Activated effector memory CD4-positive, alpha-beta T cell treated with Interleukin-2 at 50 U/mL for 16 hours (primary cell): ENCODE measurements around the gene SMIM7.

Experiments used
- DNase-seq: peaks from one replicate; pipeline ENCODE4 v3.0.0-alpha.2; 2020

Gene SMIM7

GRCh38 chr19:16620018-16620417 is 39.9 kb downstream of the SMIM7 start:
- DNase-seq: no peak

GRCh38 chr19:16619457-16619856 is 40.5 kb downstream of the SMIM7 start:
- no peak for DNase-seq

DNA sequence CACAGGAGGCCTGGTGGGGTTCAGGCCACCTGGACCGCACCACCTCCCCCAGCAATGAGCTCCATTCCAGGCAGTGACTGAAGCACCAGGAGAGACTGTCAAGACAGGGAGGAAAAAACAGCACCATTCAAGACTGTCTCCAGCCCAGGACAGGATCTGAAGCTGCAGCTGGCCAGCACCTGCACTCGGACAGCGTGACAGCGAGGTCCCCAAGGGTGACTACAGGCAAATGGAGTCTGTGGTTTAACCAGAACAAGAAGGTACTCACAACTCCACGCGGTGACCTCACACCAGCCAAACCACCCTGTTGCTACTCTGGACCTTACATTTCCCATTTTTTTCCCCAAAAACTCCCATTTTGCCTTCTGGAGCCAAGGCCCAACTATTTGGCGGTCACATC is 41.7 kb downstream of the SMIM7 start:
- DNase-seq: no peak

- DNase-seq: no peak
Observed at GRCh38 chr19:16615808-16616207, 44.1 kb downstream of the SMIM7 start.

DNA sequence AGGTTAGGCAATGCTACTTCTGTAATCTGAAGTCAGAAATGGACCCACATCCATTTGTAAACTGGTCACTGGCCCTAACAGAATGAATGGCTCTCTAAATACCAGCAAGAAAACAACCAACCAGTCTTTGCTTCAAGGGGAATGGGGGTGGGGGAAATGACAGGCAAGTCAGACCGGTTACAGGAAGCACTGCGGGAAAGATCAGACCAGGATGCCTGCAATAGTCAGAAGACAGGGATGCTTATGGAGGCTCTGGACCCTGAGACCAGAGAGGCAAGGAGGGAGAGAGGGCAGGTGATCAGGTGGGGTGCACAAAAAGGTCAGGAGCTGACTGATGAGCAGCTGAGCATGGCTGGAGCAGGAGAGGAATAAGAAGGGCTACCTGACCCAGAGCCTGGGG is 45.0 kb downstream of the SMIM7 start:
- no peak for DNase-seq

DNA sequence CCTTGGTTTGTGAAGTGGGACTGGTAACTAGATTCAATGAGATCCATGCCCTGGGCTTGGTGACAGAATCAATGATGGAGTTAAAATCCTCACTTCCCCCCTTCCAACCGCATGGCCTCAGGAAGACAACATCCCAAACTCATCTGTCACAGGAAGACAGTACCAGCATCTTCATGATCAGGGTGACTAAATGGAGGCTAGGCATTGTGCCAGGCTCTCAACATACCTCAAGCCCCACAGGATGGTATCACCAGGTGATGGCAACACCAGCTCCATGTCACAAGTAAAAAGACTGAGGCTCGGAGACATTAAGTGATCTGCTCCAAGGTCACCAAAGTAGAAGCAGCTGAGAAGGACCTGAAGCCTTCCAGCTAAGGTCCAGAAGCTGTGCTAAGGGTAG is 46.1 kb downstream of the SMIM7 start:
- no peak for DNase-seq

DNA sequence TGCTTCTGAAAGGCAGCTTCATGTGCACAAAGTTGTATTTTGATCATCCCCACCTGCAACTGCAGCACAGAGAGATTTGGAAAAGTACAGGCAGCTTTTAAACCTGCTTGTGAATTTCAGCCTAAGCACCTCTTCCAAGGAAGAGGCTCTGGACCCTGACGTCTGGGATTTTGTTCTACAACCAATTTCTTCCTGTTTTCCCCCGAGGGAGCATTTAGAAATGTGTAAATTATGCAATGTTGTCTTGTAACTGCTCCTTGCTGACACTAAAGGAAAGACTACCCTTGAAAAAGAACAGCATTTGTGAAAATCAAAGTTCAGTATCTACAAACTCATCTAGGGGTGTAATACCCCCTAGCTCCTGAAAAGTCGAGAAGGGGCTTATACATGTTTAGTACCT is 47.3 kb downstream of the SMIM7 start:
- DNase-seq: no peak

DNA sequence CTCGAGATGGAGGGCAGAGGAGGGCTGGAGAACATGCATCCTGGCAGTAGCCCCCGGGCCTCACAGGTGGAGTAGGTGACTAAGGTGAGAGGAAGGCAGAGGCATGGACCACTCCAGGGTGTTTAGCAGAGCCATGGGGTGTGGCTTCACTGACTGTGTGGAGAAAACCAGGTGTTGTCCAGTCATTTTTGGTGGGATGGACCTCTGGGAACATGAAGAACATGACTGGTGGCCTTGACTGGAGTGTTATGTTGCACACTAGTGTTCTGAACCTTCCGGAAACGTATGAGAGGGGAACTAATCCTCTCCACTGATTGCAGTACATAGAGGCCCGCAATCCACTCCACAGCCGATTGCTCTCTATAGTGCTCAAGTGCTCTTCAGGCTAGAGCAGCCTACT is 48.8 kb downstream of the SMIM7 start:
- DNase-seq: no peak

GRCh38 chr19:16609511-16610200 is 50.3 kb downstream of the SMIM7 start:
- DNase-seq: no peak

DNA sequence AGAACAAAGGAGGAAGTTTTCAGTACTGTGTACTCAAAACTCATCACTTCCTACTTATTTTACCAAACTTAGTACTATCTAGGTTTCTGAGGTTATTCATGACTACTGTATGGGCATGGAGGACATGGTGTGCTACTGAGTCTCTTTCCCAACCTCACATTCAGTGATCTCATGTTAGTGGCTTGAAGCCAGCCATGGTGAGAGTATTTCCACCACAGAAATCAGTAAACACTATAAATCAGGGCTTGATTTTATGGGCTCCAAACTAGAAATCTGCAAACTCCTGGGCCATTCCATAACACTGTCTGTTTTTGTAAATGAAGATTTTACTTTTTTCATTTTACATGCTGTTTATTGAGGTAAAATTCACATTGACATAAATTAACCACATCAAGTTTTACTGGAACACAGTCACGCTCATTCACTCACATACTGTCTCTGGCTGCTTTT is 51.6 kb downstream of the SMIM7 start:
- no peak for DNase-seq

DNA sequence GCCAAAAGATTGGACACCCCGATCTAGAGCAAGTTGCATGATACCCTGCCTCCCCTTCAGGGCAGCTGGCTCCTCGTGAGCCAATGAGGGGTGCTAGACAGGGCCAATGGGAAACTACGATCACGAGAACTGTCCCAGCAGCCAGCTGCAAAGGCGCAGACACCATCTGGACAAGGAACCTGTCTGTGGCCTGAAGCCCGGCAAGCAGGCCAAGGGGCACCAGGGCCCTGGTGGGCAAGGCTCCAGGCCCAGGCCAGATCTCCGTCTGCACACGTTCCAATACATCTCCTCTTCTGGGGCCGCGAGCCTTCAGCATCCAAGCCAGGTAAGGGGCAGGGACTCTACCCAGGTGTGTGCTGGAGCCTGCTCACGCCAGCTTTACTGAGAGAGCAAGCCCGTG is 52.1 kb downstream of the SMIM7 start:
- no peak for DNase-seq

GRCh38 chr19:16605553-16605994 is 54.4 kb downstream of the SMIM7 start:
- DNase-seq: no peak

DNA sequence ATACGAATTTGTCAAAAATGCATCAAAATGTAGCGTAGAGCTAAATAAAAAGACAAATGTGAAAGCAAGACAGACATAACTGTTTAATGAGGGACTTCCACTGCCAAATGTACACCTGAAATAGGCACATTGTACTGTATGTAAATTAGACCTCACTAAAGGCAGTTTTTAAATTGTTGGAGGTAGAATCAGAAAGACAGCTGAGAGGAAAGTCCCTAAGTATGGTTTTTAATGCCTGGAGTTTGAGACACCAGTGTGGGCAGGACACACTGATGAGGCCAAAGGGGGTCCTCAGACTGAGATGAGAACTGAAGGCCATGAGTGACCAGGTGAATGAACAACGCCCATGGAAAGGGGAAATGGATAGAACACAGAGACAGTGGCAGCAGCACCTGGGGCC is 54.8 kb downstream of the SMIM7 start:
- no peak for DNase-seq

GRCh38 chr19:16604615-16605014 is 55.3 kb downstream of the SMIM7 start:
- no peak for DNase-seq

DNA sequence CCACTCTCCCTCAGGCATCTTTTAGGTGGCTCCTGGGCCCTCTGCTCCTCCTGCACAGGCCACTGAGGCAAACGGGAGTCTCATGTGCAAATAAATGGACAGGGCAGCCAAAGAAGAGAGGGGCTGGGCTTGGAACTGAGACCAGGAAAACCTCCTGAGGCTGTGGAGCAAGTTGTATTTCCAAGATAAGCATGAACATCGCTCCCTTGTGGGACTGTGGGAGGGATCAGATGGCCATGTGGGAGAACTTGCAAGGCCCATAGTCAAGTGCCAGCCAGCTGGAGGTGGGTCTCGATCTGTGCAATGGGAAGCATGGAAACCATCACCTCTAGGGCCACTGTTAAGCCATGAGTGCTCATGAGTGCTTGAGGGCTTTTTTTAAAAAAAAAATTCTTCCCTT is 56.9 kb downstream of the SMIM7 start:
- DNase-seq: no peak

GRCh38 chr19:16601378-16602052 is 58.4 kb downstream of the SMIM7 start:
- DNase-seq: no peak

DNA sequence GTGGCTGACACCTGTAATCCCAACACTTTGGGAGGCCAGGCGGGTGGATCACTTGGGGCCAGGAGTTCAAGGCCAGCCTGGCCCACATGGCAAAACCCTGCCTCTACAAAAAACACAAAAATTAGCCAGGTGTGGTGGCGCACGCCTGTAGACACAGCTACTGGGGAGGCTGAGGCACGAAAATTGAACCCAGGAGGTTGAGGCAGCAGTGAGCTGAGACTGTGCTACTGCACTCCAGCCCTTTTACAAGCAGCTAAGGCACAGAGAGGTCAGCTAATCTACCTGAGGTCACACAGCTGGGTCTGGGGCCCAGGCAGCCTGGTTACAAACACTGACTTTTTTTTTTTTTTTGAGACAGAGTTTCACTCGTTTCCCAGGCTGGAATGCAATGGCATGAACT is 59.1 kb downstream of the SMIM7 start:
- DNase-seq: no peak

DNA sequence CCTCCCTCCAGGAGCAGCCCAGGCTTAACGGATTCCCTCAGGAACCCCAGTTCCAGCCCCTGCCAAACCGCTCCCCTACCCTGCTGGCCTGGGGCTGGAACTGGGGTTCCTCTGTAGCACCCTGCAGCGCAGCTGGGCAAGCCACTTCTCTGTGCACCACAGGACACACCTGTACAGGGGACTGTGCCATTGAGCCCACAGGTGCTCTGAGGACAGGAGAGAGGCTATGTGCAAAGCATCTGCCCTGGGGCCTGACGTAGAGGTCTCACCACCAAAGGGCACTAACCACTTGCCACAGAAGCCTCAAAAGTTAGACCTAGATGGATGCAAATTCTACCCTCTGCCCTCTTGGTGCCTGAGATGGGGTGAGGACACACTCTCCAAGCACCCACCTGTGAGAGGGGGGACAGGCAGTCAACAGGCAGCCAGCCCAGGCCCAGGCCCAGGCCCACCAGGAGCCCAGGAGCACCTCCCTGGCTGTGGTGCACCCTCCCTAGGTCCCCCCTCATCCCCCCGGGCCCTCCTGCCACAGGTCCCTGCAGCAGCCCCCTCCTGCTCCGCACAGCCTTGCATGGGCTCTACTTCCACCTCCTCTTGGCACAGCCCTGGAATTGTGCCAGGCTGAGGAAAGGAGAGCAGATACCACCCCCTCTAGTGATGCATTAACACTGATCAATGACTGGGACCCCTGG is 60.1 kb downstream of the SMIM7 start:
- DNase-seq: no peak

DNA sequence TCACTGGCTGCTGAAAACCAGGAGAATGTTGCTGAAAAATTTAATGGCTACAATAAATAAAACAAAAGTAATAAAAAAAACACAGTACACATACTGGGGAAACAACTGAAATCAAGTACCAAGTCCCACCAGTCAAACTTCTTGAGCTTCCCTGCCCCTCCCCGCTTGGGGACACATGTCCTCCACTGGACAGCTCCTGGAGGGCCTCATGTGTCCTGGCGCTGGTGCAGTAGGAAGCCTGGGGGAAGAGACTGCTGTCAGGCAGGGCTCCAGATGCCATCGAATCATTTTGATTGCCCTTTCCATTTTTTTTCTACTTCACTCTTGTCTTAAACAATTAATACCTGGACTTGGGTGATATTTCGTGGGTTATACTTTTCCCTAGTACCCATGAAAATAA is 61.1 kb downstream of the SMIM7 start:
- no peak for DNase-seq

DNA sequence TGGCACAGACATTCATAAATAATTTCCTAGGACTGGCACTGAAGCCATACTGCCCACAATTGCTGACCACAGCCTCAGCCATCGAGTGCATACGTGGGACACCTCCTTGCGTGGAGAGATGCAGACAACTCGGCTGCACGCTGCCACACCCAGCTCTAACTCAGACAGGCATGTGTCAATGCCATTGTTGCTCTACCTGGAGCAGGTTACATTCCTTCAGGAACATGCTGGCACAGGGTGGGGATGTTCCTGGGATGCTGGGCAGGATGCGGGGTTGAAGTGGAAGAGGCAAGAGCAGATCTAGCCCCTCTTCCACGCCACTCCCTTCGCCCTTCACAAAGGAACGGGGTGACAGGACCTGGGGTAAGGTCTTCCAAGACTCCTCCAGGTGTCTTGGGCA is 63.5 kb downstream of the SMIM7 start:
- no peak for DNase-seq
